ENCODE data around the gene SCFD2. TPM values are rescaled to one million over a fixed set of nuclear protein-coding genes. Genes with fewer than 3 reads are reported as not detected.

Gene SCFD2
- total RNA-seq, 1 donor from 2014 or later = 17.2 TPM

DNA sequence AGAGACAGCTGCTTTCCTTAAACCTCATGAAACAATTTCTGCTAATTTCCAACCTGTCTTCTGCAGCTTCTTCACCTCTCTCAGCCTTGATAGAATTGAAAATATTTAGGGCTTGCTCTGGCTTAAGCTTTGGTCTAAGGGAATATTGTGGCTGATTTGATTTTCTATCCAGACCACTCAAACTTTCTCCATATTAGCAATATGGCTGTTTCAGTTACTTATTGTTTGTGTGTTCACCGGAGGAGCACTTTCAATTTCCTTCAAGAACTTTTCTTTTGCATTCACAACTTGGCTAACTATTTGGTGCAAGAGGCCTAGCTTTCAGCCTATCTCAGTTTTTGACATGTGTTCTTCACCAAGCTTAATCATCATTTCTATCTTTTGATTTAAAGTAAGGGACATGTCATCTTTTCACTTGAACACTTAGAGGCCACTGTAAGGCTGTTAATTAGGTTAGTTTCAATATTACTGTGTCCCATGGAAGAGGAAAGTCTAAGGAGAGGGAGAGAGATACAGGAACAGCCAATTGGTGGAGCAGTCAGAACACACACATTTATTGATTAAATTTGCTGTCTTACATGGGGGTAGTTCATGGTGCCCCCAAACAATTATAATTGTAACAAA, 290.6 kb downstream of the SCFD2 start:
- TF ChIP-seq, protein P1, sequence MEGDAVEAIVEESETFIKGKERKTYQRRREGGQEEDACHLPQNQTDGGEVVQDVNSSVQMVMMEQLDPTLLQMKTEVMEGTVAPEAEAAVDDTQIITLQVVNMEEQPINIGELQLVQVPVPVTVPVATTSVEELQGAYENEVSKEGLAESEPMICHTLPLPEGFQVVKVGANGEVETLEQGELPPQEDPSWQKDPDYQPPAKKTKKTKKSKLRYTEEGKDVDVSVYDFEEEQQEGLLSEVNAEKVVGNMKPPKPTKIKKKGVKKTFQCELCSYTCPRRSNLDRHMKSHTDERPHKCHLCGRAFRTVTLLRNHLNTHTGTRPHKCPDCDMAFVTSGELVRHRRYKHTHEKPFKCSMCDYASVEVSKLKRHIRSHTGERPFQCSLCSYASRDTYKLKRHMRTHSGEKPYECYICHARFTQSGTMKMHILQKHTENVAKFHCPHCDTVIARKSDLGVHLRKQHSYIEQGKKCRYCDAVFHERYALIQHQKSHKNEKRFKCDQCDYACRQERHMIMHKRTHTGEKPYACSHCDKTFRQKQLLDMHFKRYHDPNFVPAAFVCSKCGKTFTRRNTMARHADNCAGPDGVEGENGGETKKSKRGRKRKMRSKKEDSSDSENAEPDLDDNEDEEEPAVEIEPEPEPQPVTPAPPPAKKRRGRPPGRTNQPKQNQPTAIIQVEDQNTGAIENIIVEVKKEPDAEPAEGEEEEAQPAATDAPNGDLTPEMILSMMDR (IDR thresholded peaks at IDR 0.05; ENCODE audit: partially characterized antibody, unreplicated experiment) = no peak
- Mint-ChIP-seq H3K27ac (ENCODE audit: unreplicated experiment) (no peak overlapping the region), H3K4me1 (ENCODE audit: low read depth, unreplicated experiment) (peaks cover 3% of the 10 kb centered on the region), H3K4me3 (ENCODE audit: unreplicated experiment) (no peak overlapping the region), H3K9me3 (ENCODE audit: unreplicated experiment) (no peaks in the 10 kb centered on the region), H3K36me3 (ENCODE audit: unreplicated experiment) (no peaks in the 10 kb centered on the region), H3K27me3 (ENCODE audit: unreplicated experiment) (no peaks in the 10 kb centered on the region)
- DNase-seq = no peak

DNA sequence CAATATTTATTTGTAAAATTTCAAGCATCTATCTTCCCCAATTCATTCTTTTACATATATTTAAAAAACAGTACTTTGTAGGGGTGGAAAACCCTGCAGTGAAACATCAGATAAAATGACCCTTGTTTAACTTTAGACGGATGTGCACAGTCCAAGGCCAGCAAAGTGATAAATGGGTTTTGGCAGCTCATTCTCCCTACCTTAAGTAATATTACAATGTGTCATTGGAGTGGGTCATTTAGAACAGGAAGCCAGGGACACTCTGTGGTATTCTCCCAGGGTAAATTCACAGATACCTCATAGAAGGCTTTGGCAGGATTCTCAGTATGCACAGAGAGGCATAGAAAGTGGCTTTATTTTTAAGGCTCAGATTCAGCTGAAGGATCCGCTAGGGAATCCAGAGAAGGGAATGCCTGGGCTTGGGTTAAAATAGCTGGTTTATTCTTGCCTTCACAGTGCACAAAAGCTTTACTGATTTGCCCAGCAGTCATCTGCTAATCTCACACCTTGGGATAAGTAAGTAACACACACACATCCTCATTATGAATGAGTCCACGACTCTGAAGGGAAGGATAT, 297.0 kb downstream of the SCFD2 start:
- peaks cover 7% of the 10 kb centered on the region for H3K36me3 Mint-ChIP-seq (ENCODE audit: unreplicated experiment)
- no peak for DNase-seq
- TF ChIP-seq, protein P1 (IDR thresholded peaks at IDR 0.05; ENCODE audit: partially characterized antibody, unreplicated experiment) = no peak
- H3K9me3 Mint-ChIP-seq (ENCODE audit: unreplicated experiment) = no peaks in the 10 kb centered on the region
- H3K27ac Mint-ChIP-seq (ENCODE audit: unreplicated experiment) = no peak overlapping the region
- H3K4me1 Mint-ChIP-seq (ENCODE audit: low read depth, unreplicated experiment) = no peaks in the 10 kb centered on the region
- H3K4me3 Mint-ChIP-seq (ENCODE audit: unreplicated experiment) = no peak overlapping the region
- H3K27me3 Mint-ChIP-seq (ENCODE audit: unreplicated experiment) = no peaks in the 10 kb centered on the region

DNA sequence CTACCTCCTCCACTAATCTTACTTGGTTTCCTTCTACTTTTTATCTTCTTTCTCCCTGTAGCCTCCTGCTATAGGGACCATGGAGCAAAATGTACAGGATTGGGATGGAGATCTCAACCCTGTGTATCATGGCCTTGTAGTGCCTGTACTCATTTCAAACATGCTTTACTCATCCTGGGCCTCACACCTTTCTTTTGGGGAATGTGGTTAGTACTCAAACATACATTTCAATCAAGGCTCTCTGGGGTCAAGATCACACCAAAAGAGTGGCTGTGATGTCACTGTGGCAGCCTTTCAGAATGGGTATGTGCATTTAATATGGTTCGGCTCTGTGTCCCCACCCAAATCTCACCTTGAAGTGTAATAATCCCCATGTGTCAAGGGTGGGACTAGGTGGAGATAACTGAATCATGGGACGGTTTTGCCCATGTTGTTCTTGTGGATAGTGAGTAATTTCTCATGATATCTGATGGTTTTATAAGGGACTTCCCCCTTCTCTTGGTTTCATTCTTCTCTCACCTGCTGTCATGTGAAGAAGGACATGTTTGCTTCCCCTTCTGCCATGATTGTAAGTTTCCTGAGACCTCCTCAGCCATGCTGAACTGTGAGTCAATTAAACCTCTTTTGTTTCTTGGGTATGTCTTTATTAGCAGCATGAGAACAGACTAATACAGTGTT, 298.6 kb downstream of the SCFD2 start:
- TF ChIP-seq, protein P1 (IDR thresholded peaks at IDR 0.05; ENCODE audit: partially characterized antibody, unreplicated experiment) = no peak
- Mint-ChIP-seq H3K4me3 (ENCODE audit: unreplicated experiment) (no peak overlapping the region), H3K27me3 (ENCODE audit: unreplicated experiment) (no peaks in the 10 kb centered on the region), H3K9me3 (ENCODE audit: unreplicated experiment) (no peaks in the 10 kb centered on the region), H3K4me1 (ENCODE audit: low read depth, unreplicated experiment) (peaks cover 3% of the 10 kb centered on the region), H3K27ac (ENCODE audit: unreplicated experiment) (no peak overlapping the region), H3K36me3 (ENCODE audit: unreplicated experiment) (peaks cover 7% of the 10 kb centered on the region)
- no peak for DNase-seq

DNA sequence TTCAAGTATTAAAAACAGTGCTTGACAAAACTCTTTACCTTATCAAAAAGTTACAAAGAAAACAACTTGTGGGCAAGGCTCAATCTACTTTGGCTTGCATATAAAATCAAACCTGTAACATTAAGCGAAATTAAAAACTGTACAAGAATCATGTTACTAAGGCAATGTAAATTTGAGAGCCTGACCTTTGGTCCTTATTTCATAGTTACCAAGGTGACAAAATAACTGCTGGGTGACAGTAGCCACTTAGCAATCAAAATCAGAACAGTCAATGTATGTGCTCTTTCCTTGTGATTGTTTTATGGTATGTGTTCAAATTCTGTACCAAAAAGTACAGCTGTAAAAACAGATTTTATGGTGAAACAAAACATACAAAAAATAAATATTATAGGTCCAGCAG, 299.7 kb downstream of the SCFD2 start:
- no peak for DNase-seq
- TF ChIP-seq, protein P1 (IDR thresholded peaks at IDR 0.05; ENCODE audit: partially characterized antibody, unreplicated experiment) = no peak
- H3K4me3 Mint-ChIP-seq (ENCODE audit: unreplicated experiment) = no peak overlapping the region
- H3K27me3 Mint-ChIP-seq (ENCODE audit: unreplicated experiment) = peaks cover 4% of the 10 kb centered on the region
- H3K36me3 Mint-ChIP-seq (ENCODE audit: unreplicated experiment) = peaks cover 7% of the 10 kb centered on the region
- H3K27ac Mint-ChIP-seq (ENCODE audit: unreplicated experiment) = no peak overlapping the region
- H3K9me3 Mint-ChIP-seq (ENCODE audit: unreplicated experiment) = no peaks in the 10 kb centered on the region
- peaks cover 10% of the 10 kb centered on the region for H3K4me1 Mint-ChIP-seq (ENCODE audit: low read depth, unreplicated experiment)

DNA sequence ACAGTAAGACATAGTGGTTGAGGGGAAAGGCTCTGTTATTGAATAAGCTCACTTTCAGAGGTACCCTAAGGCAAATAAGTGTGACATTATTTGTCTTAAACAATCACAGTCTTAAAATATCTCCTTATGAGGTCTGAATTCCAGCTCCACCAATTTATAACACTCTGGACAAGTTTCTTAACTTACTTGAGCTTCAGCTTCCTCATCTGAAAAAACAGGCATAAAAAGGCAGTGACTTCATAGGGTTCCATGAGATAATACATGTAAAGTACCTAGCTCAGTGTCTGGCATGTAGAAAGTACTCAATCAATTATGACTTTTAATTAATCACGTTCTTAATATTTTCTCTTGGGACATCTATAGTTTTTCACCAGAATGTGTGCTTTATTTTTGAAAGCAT, 301.3 kb downstream of the SCFD2 start:
- Mint-ChIP-seq H3K4me1 (ENCODE audit: low read depth, unreplicated experiment) (peaks cover 11% of the 10 kb centered on the region), H3K36me3 (ENCODE audit: unreplicated experiment) (peaks cover 7% of the 10 kb centered on the region), H3K27ac (ENCODE audit: unreplicated experiment) (no peak overlapping the region)

More for the DNA sequence above, 301.3 kb downstream of the SCFD2 start:
- DNase-seq = no peak
- Mint-ChIP-seq H3K4me3 (ENCODE audit: unreplicated experiment) (no peak overlapping the region), H3K27me3 (ENCODE audit: unreplicated experiment) (peaks cover 4% of the 10 kb centered on the region), H3K9me3 (ENCODE audit: unreplicated experiment) (no peaks in the 10 kb centered on the region)
- TF ChIP-seq, protein P1 (IDR thresholded peaks at IDR 0.05; ENCODE audit: partially characterized antibody, unreplicated experiment) = no peak

All from glutamatergic neuron (in vitro differentiated cells).